ENCODE measurements around the gene ST8SIA2.

ST8SIA2 gene

GRCh38 chr15:92393071-92393979 lies at the start of gene ST8SIA2:
TSS of gene ST8SIA2 (plus strand) at chr15:92393881. CDS start at chr15:92394065, 184 bp downstream.
- no peak for DNase-seq

GRCh38 chr15:92343924-92344643 lies 49.6 kb upstream of the ST8SIA2 start:
- DNase-seq = no peak

- no peak for DNase-seq
These were observed 47.6 kb upstream of the ST8SIA2 start for GRCh38 chr15:92346063-92346462.

GRCh38 chr15:92355307-92355706 lies 38.4 kb upstream of the ST8SIA2 start:
- no peak for DNase-seq

GRCh38 chr15:92361321-92362000 lies 32.2 kb upstream of the ST8SIA2 start:
- no peak for DNase-seq

- DNase-seq = no peak
These were observed 31.7 kb upstream of the ST8SIA2 start for GRCh38 chr15:92362001-92362350.

GRCh38 chr15:92365084-92365483 lies 28.6 kb upstream of the ST8SIA2 start:
- DNase-seq = no peak

- no peak for DNase-seq
These were observed 27.8 kb upstream of the ST8SIA2 start for GRCh38 chr15:92365906-92366305.

GRCh38 chr15:92366381-92366780 lies 27.3 kb upstream of the ST8SIA2 start:
- DNase-seq = no peak

GRCh38 chr15:92375057-92375456 lies 18.6 kb upstream of the ST8SIA2 start:
- DNase-seq = no peak

GRCh38 chr15:92376109-92376508 lies 17.6 kb upstream of the ST8SIA2 start:
- DNase-seq = no peak

- DNase-seq = no peak
These were observed 16.4 kb upstream of the ST8SIA2 start for GRCh38 chr15:92377083-92377789.

- no peak for DNase-seq
These were observed 10.0 kb upstream of the ST8SIA2 start for GRCh38 chr15:92383519-92384324.

- DNase-seq = no peak
These were observed 9.3 kb upstream of the ST8SIA2 start for GRCh38 chr15:92384381-92384780.

- no peak for DNase-seq
These were observed 8.6 kb upstream of the ST8SIA2 start for GRCh38 chr15:92385096-92385495.

- no peak for DNase-seq
These were observed 2.0 kb upstream of the ST8SIA2 start for GRCh38 chr15:92391640-92392039.

- DNase-seq = no peak
These were observed 1.2 kb upstream of the ST8SIA2 start for GRCh38 chr15:92392462-92392861.

- no peak for DNase-seq
These were observed 263 bp downstream of the ST8SIA2 start for GRCh38 chr15:92393980-92394308.

- no peak for DNase-seq
These were observed 822 bp downstream of the ST8SIA2 start for GRCh38 chr15:92394309-92395097.

GRCh38 chr15:92395098-92395635 lies 1.5 kb downstream of the ST8SIA2 start:
- no peak for DNase-seq
